ENCODE data around the gene PODN.

The PODN gene, protein sequence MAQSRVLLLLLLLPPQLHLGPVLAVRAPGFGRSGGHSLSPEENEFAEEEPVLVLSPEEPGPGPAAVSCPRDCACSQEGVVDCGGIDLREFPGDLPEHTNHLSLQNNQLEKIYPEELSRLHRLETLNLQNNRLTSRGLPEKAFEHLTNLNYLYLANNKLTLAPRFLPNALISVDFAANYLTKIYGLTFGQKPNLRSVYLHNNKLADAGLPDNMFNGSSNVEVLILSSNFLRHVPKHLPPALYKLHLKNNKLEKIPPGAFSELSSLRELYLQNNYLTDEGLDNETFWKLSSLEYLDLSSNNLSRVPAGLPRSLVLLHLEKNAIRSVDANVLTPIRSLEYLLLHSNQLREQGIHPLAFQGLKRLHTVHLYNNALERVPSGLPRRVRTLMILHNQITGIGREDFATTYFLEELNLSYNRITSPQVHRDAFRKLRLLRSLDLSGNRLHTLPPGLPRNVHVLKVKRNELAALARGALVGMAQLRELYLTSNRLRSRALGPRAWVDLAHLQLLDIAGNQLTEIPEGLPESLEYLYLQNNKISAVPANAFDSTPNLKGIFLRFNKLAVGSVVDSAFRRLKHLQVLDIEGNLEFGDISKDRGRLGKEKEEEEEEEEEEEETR

DNA sequence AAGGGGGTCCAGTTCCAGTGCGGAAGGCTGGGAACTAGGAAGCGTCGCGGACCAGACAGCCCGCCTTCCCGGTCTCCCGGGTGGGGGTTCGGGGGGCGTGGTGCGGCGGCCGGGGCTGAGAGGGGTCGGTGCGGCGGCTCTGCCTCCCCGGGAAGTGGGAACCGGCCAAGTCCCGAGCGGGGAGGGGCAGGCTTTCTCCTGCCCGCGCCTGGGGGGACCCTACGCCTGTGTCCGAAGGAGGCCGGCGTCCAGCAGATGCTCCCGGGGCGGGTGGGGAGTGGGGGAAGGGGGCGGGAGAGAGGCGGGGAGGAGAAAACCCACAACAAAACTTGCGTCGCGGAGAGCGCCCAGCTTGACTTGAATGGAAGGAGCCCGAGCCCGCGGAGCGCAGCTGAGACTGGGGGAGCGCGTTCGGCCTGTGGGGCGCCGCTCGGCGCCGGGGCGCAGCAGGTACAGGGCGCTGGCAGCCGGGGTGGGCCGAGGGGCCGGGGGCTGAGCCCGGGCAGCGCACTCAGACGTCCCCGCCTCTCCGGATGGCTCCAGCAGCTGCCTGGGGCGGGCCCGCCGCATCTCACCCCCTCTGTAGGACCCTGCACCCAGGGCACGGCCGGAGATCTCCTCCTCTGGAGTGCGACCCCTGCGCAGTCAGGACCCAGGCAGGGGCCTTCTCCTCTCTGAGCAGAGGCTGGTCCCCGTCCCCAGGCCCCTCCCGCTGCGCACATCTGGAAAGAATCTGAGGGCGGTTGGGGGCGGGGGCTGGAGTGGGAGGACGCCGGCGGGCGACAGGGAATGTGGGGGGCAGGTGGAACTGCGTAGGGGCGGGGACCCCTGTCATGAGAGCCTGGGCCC, at the start of gene PODN:
TSS of gene PODN (plus strand) at position 355 of the 849 bp plus-strand sequence. CDS start 7,643 bp downstream, outside the sequence.
- no peaks in the 10 kb centered on the region for H3K9me3 ChIP-seq (ENCODE audit: control insufficient read depth, insufficient read depth, low read length)
- H3K36me3 ChIP-seq (ENCODE audit: control insufficient read depth, insufficient read depth, low read length) = no peaks in the 10 kb centered on the region
- H3K9ac ChIP-seq (ENCODE audit: low read depth, low read length) = no peak within 1 kb of the TSS; the same call in 1 of the 2 replicates
- peaks cover 76% of the 10 kb centered on the region for H3K27me3 ChIP-seq (ENCODE audit: control insufficient read depth, insufficient read depth, low read length)
- H3K4me3 ChIP-seq (ENCODE audit: low read depth, low read length) = peak within 1 kb of the TSS; percentile 62
- no peaks in the 10 kb centered on the region; the same call in 1 of the 2 replicates for H3K4me1 ChIP-seq (ENCODE audit: control insufficient read depth, insufficient read depth, low read length)
- no peak within 1 kb of the TSS for H3K27ac ChIP-seq (ENCODE audit: low read depth, low read length)

GRCh38 chr1:53014791-53015507, 47.1 kb upstream of the PODN start:
- Histone ChIP-seq H3K9ac (ENCODE audit: low read depth, low read length) (peak overlapping the region; percentile 30), H3K27me3 (ENCODE audit: control insufficient read depth, insufficient read depth, low read length) (no peaks in the 10 kb centered on the region), H3K27ac (ENCODE audit: low read depth, low read length) (peak overlapping the region; percentile 61), H3K4me3 (ENCODE audit: low read depth, low read length) (peak overlapping the region; percentile 77), H3K9me3 (ENCODE audit: control insufficient read depth, insufficient read depth, low read length) (no peaks in the 10 kb centered on the region), H3K36me3 (ENCODE audit: control insufficient read depth, insufficient read depth, low read length) (no peaks in the 10 kb centered on the region), H3K4me1 (ENCODE audit: control insufficient read depth, insufficient read depth, low read length) (peaks cover 10% of the 10 kb centered on the region)

DNA sequence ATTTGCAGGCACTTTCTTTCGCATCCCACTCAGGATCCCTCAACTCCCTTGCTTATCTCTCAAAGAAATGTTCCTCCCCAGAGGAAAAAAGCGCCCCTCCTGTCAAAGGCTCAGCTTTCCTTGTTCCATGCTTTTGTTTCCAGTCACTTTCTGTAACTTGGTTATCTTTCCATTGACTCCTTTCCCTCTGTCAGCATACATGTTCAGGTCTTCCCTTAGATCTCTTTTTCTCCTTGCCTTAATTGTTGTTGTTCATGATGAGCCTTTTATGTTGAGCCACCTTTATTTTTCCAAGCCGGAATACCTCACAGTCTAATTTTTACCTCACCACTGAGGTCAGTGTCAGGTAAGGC, 46.5 kb upstream of the PODN start:
- H3K27me3 ChIP-seq (ENCODE audit: control insufficient read depth, insufficient read depth, low read length) = no peaks in the 10 kb centered on the region
- H3K9ac ChIP-seq (ENCODE audit: low read depth, low read length) = peak overlapping the region; percentile 23; the same call in 1 of the 2 replicates
- H3K27ac ChIP-seq (ENCODE audit: low read depth, low read length) = peak overlapping the region; percentile 61
- peak overlapping the region; percentile 77 for H3K4me3 ChIP-seq (ENCODE audit: low read depth, low read length)
- no peaks in the 10 kb centered on the region for H3K36me3 ChIP-seq (ENCODE audit: control insufficient read depth, insufficient read depth, low read length)
- H3K4me1 ChIP-seq (ENCODE audit: control insufficient read depth, insufficient read depth, low read length) = peaks cover 10% of the 10 kb centered on the region
- no peaks in the 10 kb centered on the region for H3K9me3 ChIP-seq (ENCODE audit: control insufficient read depth, insufficient read depth, low read length)

GRCh38 chr1:53016705-53017104, 45.3 kb upstream of the PODN start:
- no peak overlapping the region for H3K27ac ChIP-seq (ENCODE audit: low read depth, low read length)
- peaks cover 10% of the 10 kb centered on the region for H3K4me1 ChIP-seq (ENCODE audit: control insufficient read depth, insufficient read depth, low read length)
- no peaks in the 10 kb centered on the region for H3K36me3 ChIP-seq (ENCODE audit: control insufficient read depth, insufficient read depth, low read length)
- no peaks in the 10 kb centered on the region for H3K9me3 ChIP-seq (ENCODE audit: control insufficient read depth, insufficient read depth, low read length)
- H3K27me3 ChIP-seq (ENCODE audit: control insufficient read depth, insufficient read depth, low read length) = no peaks in the 10 kb centered on the region
- H3K9ac ChIP-seq (ENCODE audit: low read depth, low read length) = no peak overlapping the region
- H3K4me3 ChIP-seq (ENCODE audit: low read depth, low read length) = no peak overlapping the region

DNA sequence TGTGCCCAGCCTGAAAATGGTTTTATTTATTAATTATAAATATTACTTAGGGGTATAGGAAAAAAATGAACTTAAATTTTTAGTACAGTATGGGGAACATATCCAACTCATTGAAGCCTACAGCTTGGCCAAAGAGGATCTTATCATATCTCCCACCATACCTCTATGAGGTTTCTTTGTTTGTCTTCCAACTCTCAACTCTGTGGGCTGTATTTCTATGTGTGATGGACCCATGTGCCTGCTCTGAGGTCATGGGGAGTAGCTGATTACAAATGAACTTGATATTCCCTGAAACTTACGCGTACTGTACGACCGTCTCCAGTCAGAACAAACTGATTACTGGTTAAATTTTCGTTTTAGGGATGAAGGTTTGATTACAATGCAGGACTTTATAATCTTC, 41.4 kb upstream of the PODN start:
- H3K27ac ChIP-seq (ENCODE audit: low read depth, low read length) = no peak overlapping the region
- H3K27me3 ChIP-seq (ENCODE audit: control insufficient read depth, insufficient read depth, low read length) = no peaks in the 10 kb centered on the region
- peaks cover 4% of the 10 kb centered on the region; the same call in 1 of the 2 replicates for H3K4me1 ChIP-seq (ENCODE audit: control insufficient read depth, insufficient read depth, low read length)
- no peak overlapping the region for H3K9ac ChIP-seq (ENCODE audit: low read depth, low read length)
- H3K9me3 ChIP-seq (ENCODE audit: control insufficient read depth, insufficient read depth, low read length) = no peaks in the 10 kb centered on the region
- no peaks in the 10 kb centered on the region for H3K36me3 ChIP-seq (ENCODE audit: control insufficient read depth, insufficient read depth, low read length)
- H3K4me3 ChIP-seq (ENCODE audit: low read depth, low read length) = no peak overlapping the region

- Histone ChIP-seq H3K4me3 (ENCODE audit: low read depth, low read length) (no peak overlapping the region), H3K9ac (ENCODE audit: low read depth, low read length) (no peak overlapping the region), H3K36me3 (ENCODE audit: control insufficient read depth, insufficient read depth, low read length) (no peaks in the 10 kb centered on the region), H3K9me3 (ENCODE audit: control insufficient read depth, insufficient read depth, low read length) (no peaks in the 10 kb centered on the region), H3K27me3 (ENCODE audit: control insufficient read depth, insufficient read depth, low read length) (no peaks in the 10 kb centered on the region), H3K4me1 (ENCODE audit: control insufficient read depth, insufficient read depth, low read length) (0 out of 2 replicates have a peak, but pooled peaks cover 2% of the 10 kb centered on the region), H3K27ac (ENCODE audit: low read depth, low read length) (no peak overlapping the region)
Observed at GRCh38 chr1:53022179-53022578, 39.8 kb upstream of the PODN start.

DNA sequence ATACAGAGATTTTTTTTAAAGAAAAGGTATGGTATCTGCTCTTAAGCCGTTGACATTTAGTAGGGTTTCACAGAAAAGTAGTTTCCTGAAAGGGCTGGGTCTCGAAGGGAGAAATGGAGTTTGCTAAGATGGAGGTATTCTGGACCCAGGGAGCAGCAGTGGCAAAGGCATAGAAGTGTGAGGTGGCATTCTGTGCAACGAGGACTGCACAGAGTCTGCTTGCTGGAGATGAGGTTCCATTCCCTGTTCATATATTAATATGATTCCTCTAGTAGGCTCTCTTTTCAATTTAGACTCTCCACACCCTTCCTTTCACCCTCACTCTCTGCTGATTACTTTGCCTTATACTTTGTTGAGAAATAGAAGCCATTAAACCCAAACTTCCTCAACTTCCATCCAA, 38.5 kb upstream of the PODN start:
- Histone ChIP-seq H3K9me3 (ENCODE audit: control insufficient read depth, insufficient read depth, low read length) (no peaks in the 10 kb centered on the region), H3K36me3 (ENCODE audit: control insufficient read depth, insufficient read depth, low read length) (0 out of 2 replicates have a peak, but pooled peaks cover 3% of the 10 kb centered on the region), H3K4me1 (ENCODE audit: control insufficient read depth, insufficient read depth, low read length) (0 out of 2 replicates have a peak, but pooled peaks cover 2% of the 10 kb centered on the region), H3K27ac (ENCODE audit: low read depth, low read length) (no peak overlapping the region), H3K4me3 (ENCODE audit: low read depth, low read length) (no peak overlapping the region), H3K27me3 (ENCODE audit: control insufficient read depth, insufficient read depth, low read length) (no peaks in the 10 kb centered on the region), H3K9ac (ENCODE audit: low read depth, low read length) (no peak overlapping the region)

DNA sequence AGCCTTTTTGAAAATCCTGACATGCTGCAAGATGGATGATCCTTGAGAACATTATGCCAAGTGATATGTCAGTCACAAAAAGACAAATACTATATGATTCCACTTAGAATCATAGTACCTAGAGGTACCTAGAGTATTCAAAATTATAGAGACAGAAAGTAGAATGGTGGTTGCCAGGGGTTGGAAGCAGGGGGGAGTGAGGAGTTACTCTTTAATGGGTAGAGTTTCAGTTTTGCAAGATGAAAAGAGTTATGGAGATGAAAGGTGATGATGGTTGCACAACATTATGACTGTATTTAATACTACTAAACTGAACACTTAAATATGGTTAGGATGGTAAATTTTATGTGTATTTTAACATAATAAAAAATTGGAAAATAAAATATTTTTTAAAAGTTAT, 37.9 kb upstream of the PODN start:
- 0 out of 2 replicates have a peak, but pooled peaks cover 2% of the 10 kb centered on the region for H3K4me1 ChIP-seq (ENCODE audit: control insufficient read depth, insufficient read depth, low read length)
- H3K27ac ChIP-seq (ENCODE audit: low read depth, low read length) = no peak overlapping the region
- H3K36me3 ChIP-seq (ENCODE audit: control insufficient read depth, insufficient read depth, low read length) = 0 out of 2 replicates have a peak, but pooled peaks cover 3% of the 10 kb centered on the region
- H3K9me3 ChIP-seq (ENCODE audit: control insufficient read depth, insufficient read depth, low read length) = no peaks in the 10 kb centered on the region
- H3K4me3 ChIP-seq (ENCODE audit: low read depth, low read length) = no peak overlapping the region
- no peaks in the 10 kb centered on the region for H3K27me3 ChIP-seq (ENCODE audit: control insufficient read depth, insufficient read depth, low read length)
- no peak overlapping the region for H3K9ac ChIP-seq (ENCODE audit: low read depth, low read length)

DNA sequence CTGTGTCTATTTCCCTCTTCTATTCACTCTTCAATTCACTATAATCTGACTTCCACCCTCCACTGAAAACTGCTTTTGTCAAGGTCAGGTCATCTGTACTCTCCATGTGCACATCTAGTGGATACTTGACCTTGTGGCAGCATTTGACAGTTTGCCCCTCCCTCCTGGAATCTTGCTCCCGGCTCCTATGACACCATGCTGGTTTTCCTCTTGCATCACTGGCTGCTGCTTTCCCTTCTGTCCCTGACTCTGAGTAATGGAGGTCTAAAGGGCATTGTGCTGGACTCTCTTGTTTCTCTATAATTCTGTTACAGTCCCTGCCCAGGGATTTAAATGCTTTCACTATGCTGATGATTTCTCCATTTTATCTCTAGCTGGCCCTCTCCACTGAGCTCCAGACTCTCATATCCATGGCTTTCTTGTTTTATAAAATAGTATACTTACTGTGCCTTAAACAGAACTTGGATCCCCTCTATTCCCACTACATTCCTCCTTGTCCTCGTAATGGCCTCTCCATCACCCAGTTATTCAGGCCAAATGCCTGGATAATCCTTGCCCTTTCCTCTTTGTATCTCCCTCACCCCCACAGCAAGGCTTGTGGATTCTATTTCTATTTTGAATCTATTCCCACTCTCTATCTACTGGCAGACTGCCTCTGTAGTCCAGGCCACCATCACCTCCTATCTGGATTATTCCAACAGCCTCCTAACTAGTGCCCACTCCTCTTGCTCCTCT, 36.8 kb upstream of the PODN start:
- no peak overlapping the region for H3K9ac ChIP-seq (ENCODE audit: low read depth, low read length)
- H3K27me3 ChIP-seq (ENCODE audit: control insufficient read depth, insufficient read depth, low read length) = no peaks in the 10 kb centered on the region
- H3K36me3 ChIP-seq (ENCODE audit: control insufficient read depth, insufficient read depth, low read length) = 0 out of 2 replicates have a peak, but pooled peaks cover 3% of the 10 kb centered on the region
- no peaks in the 10 kb centered on the region for H3K9me3 ChIP-seq (ENCODE audit: control insufficient read depth, insufficient read depth, low read length)
- H3K4me3 ChIP-seq (ENCODE audit: low read depth, low read length) = no peak overlapping the region
- no peak overlapping the region for H3K27ac ChIP-seq (ENCODE audit: low read depth, low read length)
- H3K4me1 ChIP-seq (ENCODE audit: control insufficient read depth, insufficient read depth, low read length) = 0 out of 2 replicates have a peak, but pooled peaks cover 2% of the 10 kb centered on the region

- no peak overlapping the region for H3K27ac ChIP-seq (ENCODE audit: low read depth, low read length)
Observed at GRCh38 chr1:53025769-53026112, 36.3 kb upstream of the PODN start.

More at GRCh38 chr1:53025769-53026112, 36.3 kb upstream of the PODN start:
- 0 out of 2 replicates have a peak, but pooled peaks cover 2% of the 10 kb centered on the region for H3K4me1 ChIP-seq (ENCODE audit: control insufficient read depth, insufficient read depth, low read length)
- no peak overlapping the region for H3K9ac ChIP-seq (ENCODE audit: low read depth, low read length)
- no peaks in the 10 kb centered on the region for H3K27me3 ChIP-seq (ENCODE audit: control insufficient read depth, insufficient read depth, low read length)
- no peaks in the 10 kb centered on the region for H3K9me3 ChIP-seq (ENCODE audit: control insufficient read depth, insufficient read depth, low read length)
- H3K4me3 ChIP-seq (ENCODE audit: low read depth, low read length) = no peak overlapping the region
- H3K36me3 ChIP-seq (ENCODE audit: control insufficient read depth, insufficient read depth, low read length) = 0 out of 2 replicates have a peak, but pooled peaks cover 3% of the 10 kb centered on the region
